GM19324 (cell line): ENCODE results near the gene USP44.

Experiments
- ATAC-seq: cut with Tn5 transposase; IDR thresholded peaks from one replicate; pipeline ENCODE4 v1.9.1; 2021; ENCODE audit warnings: mild to moderate bottlenecking, moderate library complexity; ENCODE audit not compliant: unreplicated experiment, low FRiP score

USP44 gene

GRCh38 chr12:95548539-95549391, 2.5 kb downstream of the USP44 start:
- ATAC-seq, result no peak

DNA sequence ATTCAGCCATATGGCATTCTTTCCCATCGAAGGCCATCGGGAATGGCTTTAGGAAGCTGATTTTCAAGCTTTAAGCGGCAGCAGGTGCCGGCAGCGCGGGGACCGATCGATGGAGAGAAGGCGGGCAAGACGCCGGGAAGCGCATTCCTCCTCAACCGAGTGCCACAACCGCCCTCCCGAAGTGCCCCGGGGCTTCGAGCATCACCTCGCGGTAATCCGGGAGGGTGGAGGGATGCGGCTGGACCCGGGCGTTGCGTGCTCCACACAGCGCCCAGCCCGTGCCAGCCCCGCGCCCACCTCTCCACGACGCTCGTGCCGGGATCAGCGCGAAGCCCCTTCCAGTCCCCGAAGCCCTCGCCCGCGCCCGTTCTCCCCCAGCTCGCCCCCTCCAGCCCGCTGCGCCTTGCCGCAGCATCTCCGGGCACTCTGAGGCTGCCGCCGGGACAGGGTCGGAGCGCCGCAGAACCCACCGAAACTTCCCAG, 3.2 kb downstream of the USP44 start:
- ATAC-seq, result no peak

- ATAC-seq, result no peak
These were observed 3.7 kb downstream of the USP44 start for GRCh38 chr12:95547522-95548055.

DNA sequence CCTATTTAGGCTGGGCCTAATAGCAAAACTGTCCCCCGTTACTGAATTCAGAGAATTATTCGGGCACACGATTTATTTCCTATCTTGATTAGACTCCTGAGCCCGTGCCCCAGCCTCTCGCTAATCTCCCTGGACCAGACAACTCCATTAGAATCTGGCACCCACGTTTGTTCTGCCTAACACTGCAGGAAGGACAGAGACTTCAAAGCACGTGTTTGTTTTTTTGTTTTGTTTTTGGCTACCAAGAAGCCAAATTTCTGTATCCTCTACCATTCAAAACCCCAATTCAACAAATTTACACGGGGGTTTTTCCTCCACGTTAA, 4.8 kb downstream of the USP44 start:
- ATAC-seq, result no peak

DNA sequence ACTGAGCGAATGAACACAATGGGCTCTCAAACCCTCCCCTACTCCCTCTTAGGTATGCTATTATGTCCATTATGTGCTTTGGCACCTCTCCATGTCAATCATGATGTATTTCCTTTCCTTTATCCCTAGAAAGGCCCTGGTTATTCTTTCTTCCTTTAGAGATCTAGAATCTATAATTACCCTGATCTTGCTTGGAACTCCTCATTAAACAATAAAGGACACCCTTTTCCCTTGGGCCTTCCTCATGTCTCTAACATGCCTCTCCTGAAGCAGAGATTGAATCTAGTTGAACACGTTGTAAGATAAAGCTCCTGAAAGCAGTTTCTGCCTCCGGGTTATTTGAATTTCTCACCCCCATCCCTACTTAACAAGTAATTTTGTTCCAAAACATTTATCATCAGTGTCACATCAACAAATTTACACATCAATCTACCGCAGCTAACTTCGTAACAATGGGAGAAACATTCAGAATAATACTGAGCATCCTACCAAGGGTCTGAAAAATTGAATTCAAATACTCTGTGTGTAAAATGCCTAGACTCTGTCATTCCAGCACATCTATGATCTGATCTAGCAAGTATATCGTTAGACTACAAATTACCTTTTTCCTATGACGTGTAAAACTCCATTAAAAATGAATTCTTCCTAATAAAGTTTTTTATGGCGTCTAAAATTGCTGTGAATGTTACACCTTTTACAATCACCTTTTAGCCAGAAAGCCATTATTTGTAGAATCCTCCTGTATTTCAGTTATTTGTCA, 5.4 kb downstream of the USP44 start:
- ATAC-seq, result no peak

GRCh38 chr12:95545303-95545702, 6.0 kb downstream of the USP44 start:
- no peak for ATAC-seq

- no peak for ATAC-seq
These were observed 6.5 kb downstream of the USP44 start for GRCh38 chr12:95544756-95545155.

GRCh38 chr12:95543305-95543704, 8.0 kb downstream of the USP44 start:
- no peak for ATAC-seq

DNA sequence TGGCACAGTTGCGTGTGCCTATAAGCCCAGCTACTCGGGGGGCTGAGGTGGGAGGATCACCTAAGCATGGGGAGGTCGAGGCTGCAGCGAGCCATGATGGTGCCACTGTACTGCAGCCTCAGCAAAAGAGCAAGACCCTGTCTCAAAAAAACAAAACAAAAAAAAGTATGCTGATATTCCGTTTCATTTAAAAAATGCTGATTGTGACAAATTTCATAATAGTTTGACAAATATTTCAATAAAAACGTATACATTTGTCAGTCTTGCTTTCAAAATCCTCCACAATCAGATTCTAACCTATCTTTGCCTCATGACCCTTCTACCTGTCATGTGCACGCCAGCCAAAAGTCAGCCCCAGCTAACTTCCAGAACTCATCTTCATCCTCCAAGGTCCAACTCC, 9.8 kb downstream of the USP44 start:
- ATAC-seq, result no peak

- ATAC-seq, result no peak
These were observed 12.6 kb downstream of the USP44 start for GRCh38 chr12:95538656-95539055.

- ATAC-seq, result no peak
These were observed 13.3 kb downstream of the USP44 start for GRCh38 chr12:95538006-95538405.

DNA sequence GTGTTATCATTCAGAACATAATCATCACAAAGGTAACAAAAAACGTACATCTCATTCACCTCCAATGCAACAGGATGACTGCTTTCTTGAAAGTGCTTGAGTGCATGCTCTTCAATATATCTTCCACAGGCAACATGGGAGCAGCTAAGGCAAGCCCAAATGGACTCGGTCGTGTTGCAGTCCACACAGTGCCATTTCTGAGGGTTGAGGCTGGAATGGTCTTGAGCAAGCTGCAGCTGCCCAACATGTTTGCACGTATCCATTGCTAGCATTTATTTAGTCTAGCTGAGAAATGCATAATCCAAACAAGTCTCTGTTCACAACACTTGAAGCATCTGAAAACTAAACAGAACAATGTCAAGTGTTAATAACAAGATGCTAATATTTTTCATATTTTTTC, 17.3 kb downstream of the USP44 start:
- no peak for ATAC-seq

DNA sequence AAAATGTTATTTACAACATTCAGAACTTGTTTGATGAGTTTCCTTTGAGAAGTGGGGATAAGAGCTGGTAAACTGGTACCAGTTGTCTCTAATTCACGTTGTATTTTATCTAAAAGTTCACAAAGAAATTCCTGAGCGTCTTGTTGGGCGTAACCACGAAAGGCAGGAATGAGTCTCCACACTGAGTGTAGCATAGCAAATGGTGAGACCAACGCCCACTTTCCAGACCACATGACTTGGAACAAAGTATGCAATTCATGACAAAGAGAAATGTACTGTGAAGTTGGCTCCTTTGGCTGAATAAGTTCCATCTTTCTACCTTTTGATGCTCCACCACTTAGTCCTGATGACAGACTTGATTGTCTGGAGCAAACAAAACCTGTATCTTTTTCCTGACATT, 18.4 kb downstream of the USP44 start:
- no peak for ATAC-seq

DNA sequence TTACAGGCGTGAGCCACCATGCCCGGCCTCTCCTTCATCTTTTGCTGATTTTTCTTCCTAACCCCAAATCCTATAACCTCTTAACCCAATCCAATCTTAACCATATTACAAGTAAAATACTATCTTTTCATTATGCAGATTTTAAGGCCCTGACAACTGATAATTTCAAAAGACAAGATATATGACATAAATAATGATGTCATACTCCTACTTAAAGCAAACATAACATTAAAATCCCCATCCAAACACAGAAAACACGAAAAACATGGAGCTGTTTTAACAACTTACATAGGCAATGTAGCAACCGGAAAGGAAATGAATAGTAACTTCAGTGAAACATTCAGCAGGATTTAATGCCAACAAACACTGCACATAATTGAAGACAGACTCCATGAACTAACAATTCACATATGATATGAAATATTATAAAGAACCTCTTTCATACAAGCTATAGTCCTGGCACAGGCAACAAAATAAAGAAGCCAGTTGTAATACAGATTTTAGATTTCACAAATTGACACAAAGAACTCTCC, 21.5 kb downstream of the USP44 start:
- no peak for ATAC-seq

- ATAC-seq, result no peak
These were observed 22.8 kb downstream of the USP44 start for GRCh38 chr12:95528431-95528830.

GRCh38 chr12:95522692-95523091, 28.6 kb downstream of the USP44 start:
- ATAC-seq, result no peak

DNA sequence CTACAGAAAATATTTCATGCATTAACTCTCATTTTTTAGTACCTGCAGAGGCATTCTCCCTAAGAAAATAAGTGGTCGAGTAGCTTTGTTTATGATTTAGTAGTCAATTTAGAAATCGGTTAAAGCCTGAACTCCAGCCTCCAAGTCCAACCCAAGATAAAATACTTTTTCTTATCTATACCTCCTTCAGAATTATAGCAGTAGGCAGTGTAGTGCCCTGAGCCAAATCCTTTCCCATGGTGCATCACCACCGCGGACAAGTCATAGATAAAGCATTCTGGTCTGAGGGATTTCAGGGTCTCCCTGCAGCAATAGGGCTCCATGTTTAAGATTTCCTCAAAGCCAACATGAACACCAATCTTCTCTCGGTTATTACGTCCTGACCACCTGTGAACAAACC, 30.5 kb downstream of the USP44 start:
- ATAC-seq, result no peak

GRCh38 chr12:95518944-95519343, 32.3 kb downstream of the USP44 start:
- no peak for ATAC-seq

- no peak for ATAC-seq
These were observed 34.0 kb downstream of the USP44 start for GRCh38 chr12:95517246-95517645.

- ATAC-seq, result no peak
These were observed 34.5 kb downstream of the USP44 start for GRCh38 chr12:95516757-95517156.

DNA sequence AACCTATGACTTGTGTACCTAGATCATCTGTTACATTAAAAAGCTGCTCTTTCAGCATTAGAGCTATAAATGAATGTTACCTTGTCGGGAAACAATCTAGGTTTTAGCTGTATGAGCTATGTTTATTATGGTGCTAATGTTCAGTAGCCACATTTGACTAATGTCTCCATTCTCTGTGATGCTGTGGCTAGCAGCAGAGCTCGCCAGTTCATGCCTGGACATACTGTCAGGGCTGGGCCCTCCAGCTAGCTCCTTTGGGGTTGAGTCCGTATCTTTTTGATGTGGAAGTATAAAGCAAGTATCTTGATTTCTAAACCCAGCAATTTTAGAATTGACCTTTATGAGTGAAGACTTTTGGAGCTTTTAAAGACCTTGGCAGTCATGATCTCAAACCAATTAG, 36.1 kb downstream of the USP44 start:
- no peak for ATAC-seq
